ENCODE measurements around the gene DENND1B.
A peak's percentile ranks its signal among the peaks of the same experiment; 100 is the strongest.

The DENND1B gene

DNA sequence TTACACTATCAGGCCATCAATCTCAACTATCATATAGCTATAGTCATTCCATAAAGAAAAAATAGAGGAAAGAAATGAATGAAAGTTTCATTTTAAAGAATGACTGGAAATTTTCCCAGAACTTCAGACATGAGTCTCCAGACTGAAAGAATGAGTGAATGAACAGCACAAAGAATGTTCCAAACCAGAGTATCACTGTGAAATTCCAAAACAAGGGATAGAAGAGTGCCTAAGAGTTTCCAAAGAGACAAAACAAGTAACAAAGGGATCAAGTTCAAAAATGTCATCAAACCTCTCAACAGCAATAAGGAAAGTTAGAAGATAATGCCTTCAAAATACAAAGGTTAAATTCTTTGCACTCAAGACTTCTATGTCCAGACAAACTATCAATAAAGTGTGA lies 114.9 kb downstream of the DENND1B start:
- 0 out of 2 replicates have a peak, but pooled peaks cover 5% of the 10 kb centered on the region for H3K79me2 ChIP-seq (ENCODE audit: insufficient read depth, low read length)
- H3K4me3 ChIP-seq (ENCODE audit: low read length, poor library complexity, severe bottlenecking): no peak overlapping the region
- H3K27me3 ChIP-seq (ENCODE audit: insufficient read depth, low read length, poor library complexity, severe bottlenecking): no peaks in the 10 kb centered on the region
- no peaks in the 10 kb centered on the region for H3K9me3 ChIP-seq (ENCODE audit: insufficient read depth, low read depth, low read length)
- H3F3A ChIP-seq (ENCODE audit: low read depth): no peaks in the 10 kb centered on the region
- peaks cover 13% of the 10 kb centered on the region for H3K36me3 ChIP-seq (ENCODE audit: insufficient read depth, low read length)
- H3K4me2 ChIP-seq (ENCODE audit: low read depth, low read length, poor library complexity, severe bottlenecking): no peak overlapping the region
- no peak overlapping the region for H3K9ac ChIP-seq (ENCODE audit: low read depth, low read length, poor library complexity, severe bottlenecking)
- peaks cover 7% of the 10 kb centered on the region for H4K20me1 ChIP-seq (ENCODE audit: insufficient read depth, low read length, poor library complexity, severe bottlenecking)
- no peak overlapping the region for H2AFZ ChIP-seq (ENCODE audit: low read length)
- H3K9me2 ChIP-seq (replicated peaks; ENCODE audit: low read depth, low read length): no peaks in the 10 kb centered on the region
- H3K4me1 ChIP-seq (ENCODE audit: insufficient read depth, low read length, poor library complexity, severe bottlenecking): peaks cover 34% of the 10 kb centered on the region
- no peak for TF ChIP-seq EZH2phosphoT487 (IDR thresholded peaks at IDR 0.05; ENCODE audit: borderline replicate concordance)
- TF ChIP-seq, protein P1, sequence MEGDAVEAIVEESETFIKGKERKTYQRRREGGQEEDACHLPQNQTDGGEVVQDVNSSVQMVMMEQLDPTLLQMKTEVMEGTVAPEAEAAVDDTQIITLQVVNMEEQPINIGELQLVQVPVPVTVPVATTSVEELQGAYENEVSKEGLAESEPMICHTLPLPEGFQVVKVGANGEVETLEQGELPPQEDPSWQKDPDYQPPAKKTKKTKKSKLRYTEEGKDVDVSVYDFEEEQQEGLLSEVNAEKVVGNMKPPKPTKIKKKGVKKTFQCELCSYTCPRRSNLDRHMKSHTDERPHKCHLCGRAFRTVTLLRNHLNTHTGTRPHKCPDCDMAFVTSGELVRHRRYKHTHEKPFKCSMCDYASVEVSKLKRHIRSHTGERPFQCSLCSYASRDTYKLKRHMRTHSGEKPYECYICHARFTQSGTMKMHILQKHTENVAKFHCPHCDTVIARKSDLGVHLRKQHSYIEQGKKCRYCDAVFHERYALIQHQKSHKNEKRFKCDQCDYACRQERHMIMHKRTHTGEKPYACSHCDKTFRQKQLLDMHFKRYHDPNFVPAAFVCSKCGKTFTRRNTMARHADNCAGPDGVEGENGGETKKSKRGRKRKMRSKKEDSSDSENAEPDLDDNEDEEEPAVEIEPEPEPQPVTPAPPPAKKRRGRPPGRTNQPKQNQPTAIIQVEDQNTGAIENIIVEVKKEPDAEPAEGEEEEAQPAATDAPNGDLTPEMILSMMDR (conservative IDR thresholded peaks at IDR 0.05; ENCODE audit: low read length): no peak

DNA sequence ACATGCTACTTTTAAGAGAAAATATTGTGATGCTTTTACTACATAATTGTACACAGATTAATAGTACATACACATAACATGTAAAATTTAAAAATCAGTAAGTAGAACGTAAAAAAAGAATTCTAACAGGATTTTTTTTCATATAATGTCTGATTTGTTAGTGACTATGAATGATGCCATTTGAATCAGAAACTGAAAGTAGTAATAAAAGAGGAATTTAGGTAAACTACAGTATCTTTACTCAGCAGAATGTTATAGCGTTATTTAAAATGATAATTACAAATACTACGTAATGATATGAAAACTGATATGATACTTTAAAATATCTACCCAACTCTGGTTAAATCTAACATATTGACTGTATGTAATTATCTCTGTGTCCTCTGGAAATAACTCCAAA lies 116.1 kb downstream of the DENND1B start:
- H3K36me3 ChIP-seq (ENCODE audit: insufficient read depth, low read length): peaks cover 13% of the 10 kb centered on the region
- TF ChIP-seq, protein P1 (conservative IDR thresholded peaks at IDR 0.05; ENCODE audit: low read length): no peak
- TF ChIP-seq EZH2phosphoT487 (IDR thresholded peaks at IDR 0.05; ENCODE audit: borderline replicate concordance): no peak
- no peaks in the 10 kb centered on the region for H3K27me3 ChIP-seq (ENCODE audit: insufficient read depth, low read length, poor library complexity, severe bottlenecking)
- 0 out of 2 replicates have a peak, but pooled peaks cover 5% of the 10 kb centered on the region for H3K79me2 ChIP-seq (ENCODE audit: insufficient read depth, low read length)
- H3K9ac ChIP-seq (ENCODE audit: low read depth, low read length, poor library complexity, severe bottlenecking): no peak overlapping the region
- peak overlapping the region; percentile 41 for H3K4me3 ChIP-seq (ENCODE audit: low read length, poor library complexity, severe bottlenecking)
- no peaks in the 10 kb centered on the region for H3K9me3 ChIP-seq (ENCODE audit: insufficient read depth, low read depth, low read length)
- peaks cover 28% of the 10 kb centered on the region for H3K4me1 ChIP-seq (ENCODE audit: insufficient read depth, low read length, poor library complexity, severe bottlenecking)
- no peaks in the 10 kb centered on the region for H3K9me2 ChIP-seq (replicated peaks; ENCODE audit: low read depth, low read length)
- H2AFZ ChIP-seq (ENCODE audit: low read length): no peak overlapping the region
- H4K20me1 ChIP-seq (ENCODE audit: insufficient read depth, low read length, poor library complexity, severe bottlenecking): peaks cover 7% of the 10 kb centered on the region
- H3K4me2 ChIP-seq (ENCODE audit: low read depth, low read length, poor library complexity, severe bottlenecking): peak overlapping the region; percentile 60
- H3F3A ChIP-seq (ENCODE audit: low read depth): no peaks in the 10 kb centered on the region

DNA sequence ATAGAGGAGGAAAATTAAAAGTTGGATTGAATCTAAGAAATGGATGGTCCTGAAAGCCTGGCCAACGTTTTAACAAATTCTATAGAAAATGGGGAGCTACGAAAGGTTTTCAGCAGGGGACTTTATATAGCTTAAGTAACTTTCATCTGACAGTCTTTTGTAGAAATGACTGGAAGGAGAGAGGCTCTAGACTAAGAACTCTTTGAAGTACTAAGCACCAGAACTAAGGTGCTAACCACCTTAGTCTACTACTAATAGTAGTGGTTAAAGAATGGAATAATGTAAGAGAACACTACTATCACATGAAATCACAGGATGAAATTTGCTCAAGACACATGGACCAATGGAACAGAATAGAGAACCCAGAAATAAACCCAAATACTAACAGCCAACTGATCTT lies 126.1 kb downstream of the DENND1B start:
- Histone ChIP-seq H3K4me1 (ENCODE audit: insufficient read depth, low read length, poor library complexity, severe bottlenecking) (no peaks in the 10 kb centered on the region), H2AFZ (ENCODE audit: low read length) (no peak overlapping the region), H3K9ac (ENCODE audit: low read depth, low read length, poor library complexity, severe bottlenecking) (no peak overlapping the region), H4K20me1 (ENCODE audit: insufficient read depth, low read length, poor library complexity, severe bottlenecking) (no peaks in the 10 kb centered on the region), H3K9me2 (replicated peaks; ENCODE audit: low read depth, low read length) (no peaks in the 10 kb centered on the region), H3K9me3 (ENCODE audit: insufficient read depth, low read depth, low read length) (no peaks in the 10 kb centered on the region), H3K4me3 (ENCODE audit: low read length, poor library complexity, severe bottlenecking) (no peak overlapping the region), H3K27me3 (ENCODE audit: insufficient read depth, low read length, poor library complexity, severe bottlenecking) (no peaks in the 10 kb centered on the region), H3K79me2 (ENCODE audit: insufficient read depth, low read length) (no peaks in the 10 kb centered on the region), H3F3A (ENCODE audit: low read depth) (no peaks in the 10 kb centered on the region), H3K36me3 (ENCODE audit: insufficient read depth, low read length) (peaks cover 29% of the 10 kb centered on the region), H3K4me2 (ENCODE audit: low read depth, low read length, poor library complexity, severe bottlenecking) (no peak overlapping the region)
- TF ChIP-seq, protein P1 (conservative IDR thresholded peaks at IDR 0.05; ENCODE audit: low read length): no peak
- TF ChIP-seq EZH2phosphoT487 (IDR thresholded peaks at IDR 0.05; ENCODE audit: borderline replicate concordance): no peak
